HG03558 (cell line): ENCODE measurements around the gene SBF1.

Experiments used
- ATAC-seq: cut with Tn5 transposase; IDR thresholded peaks from one replicate; pipeline ENCODE4 v1.9.1; 2021; ENCODE audit warnings: moderate number of reproducible peaks; ENCODE audit not compliant: unreplicated experiment; ENCODE audit errors: extremely low read depth

Gene SBF1

GRCh38 chr22:50507421-50507990 lies 32.7 kb upstream of the SBF1 start, which contains the start of gene LMF2:
Gene LMF2, minus strand, starts transcription at chr22:50507702. Its CDS starts 27 bp downstream, at chr22:50507675.
- no peak for ATAC-seq

GRCh38 chr22:50506611-50507420 lies 32.0 kb upstream of the SBF1 start:
- ATAC-seq = no peak

GRCh38 chr22:50505776-50506610 lies 31.2 kb upstream of the SBF1 start:
- ATAC-seq = no peak

- ATAC-seq = no peak
Measured at GRCh38 chr22:50505276-50505775, 30.5 kb upstream of the SBF1 start.

GRCh38 chr22:50504369-50505211 lies 29.8 kb upstream of the SBF1 start:
- ATAC-seq = no peak

GRCh38 chr22:50503475-50504145 lies 28.8 kb upstream of the SBF1 start:
- no peak for ATAC-seq

- ATAC-seq = no peak
Measured at GRCh38 chr22:50502628-50503474, 28.0 kb upstream of the SBF1 start.

- no peak for ATAC-seq
Measured at GRCh38 chr22:50502096-50502495, 27.3 kb upstream of the SBF1 start.

GRCh38 chr22:50500452-50500851 lies 25.6 kb upstream of the SBF1 start:
- ATAC-seq = no peak

- ATAC-seq = no peak
Measured at GRCh38 chr22:50498322-50498890, 23.6 kb upstream of the SBF1 start.

GRCh38 chr22:50497093-50497492 lies 22.3 kb upstream of the SBF1 start:
- ATAC-seq = no peak

GRCh38 chr22:50490531-50491308 lies 15.9 kb upstream of the SBF1 start:
- ATAC-seq = no peak

GRCh38 chr22:50489363-50490243 lies 14.8 kb upstream of the SBF1 start:
- no peak for ATAC-seq

- no peak for ATAC-seq
Measured at GRCh38 chr22:50488886-50489285, 14.1 kb upstream of the SBF1 start.

- ATAC-seq = no peak
Measured at GRCh38 chr22:50488006-50488677, 13.3 kb upstream of the SBF1 start.
